Stomach (tissue), 9 donors: ENCODE data around the gene CEBPE. TPM values are rescaled to one million over a fixed set of nuclear protein-coding genes. Genes with fewer than 3 reads are reported as not detected.

Source experiments
- DNase-seq, 2 donors: peaks; one replicate each; pipeline versions ENCODE4 v3.0.0 to v3.0.0-alpha.2; 2013 to 2019
- H3K27ac ChIP-seq, 5 donors: fragments of 200-600 bp in 4 of 5; sonication (generic) in 4 of 5; one replicate each; pipeline ENCODE4 v1.5.1; 2013 to 2019; ENCODE audit warnings: mild to moderate bottlenecking in 1 of 5, moderate library complexity in 1 of 5
- H3K27me3 ChIP-seq, 3 donors: fragments of 200-600 bp; sonication (generic); one replicate each; pipeline ENCODE4 v1.5.1; 2017 to 2019; ENCODE audit warnings: mixed run types in 1 of 3
- H3K36me3 ChIP-seq, 4 donors: fragments of 200-600 bp; sonication (generic); 1 replicate in 3 of 4; 2 replicates in 1 of 4; pipeline ENCODE4 v1.5.1; 2016 to 2019
- H3K4me1 ChIP-seq, 4 donors: fragments of 200-600 bp; sonication (generic); one replicate each; pipeline ENCODE4 v1.5.1; 2016 to 2019
- H3K4me3 ChIP-seq, 4 donors: fragments of 200-600 bp; sonication (generic) in 3 of 4; one replicate each; pipeline ENCODE4 v1.5.1; 2016 to 2019; ENCODE audit warnings: mild to moderate bottlenecking in 1 of 4
- H3K9me3 ChIP-seq, 4 donors: fragments of 200-600 bp; sonication (generic); one replicate each; pipeline ENCODE4 v1.5.1; 2016 to 2019
- EP300 ChIP-seq: sonication (generic); formaldehyde crosslinking; IDR thresholded peaks from one replicate; pipeline ENCODE4 v1.6.1; 2017; ENCODE audit warnings: antibody characterized with exemption
- POLR2A ChIP-seq, 4 donors: fragments of 450-650 bp; IDR thresholded peaks; one replicate each; pipeline ENCODE4 v1.6.1; 2016; ENCODE audit warnings: antibody characterized with exemption in 4 of 4, control low read depth in 2 of 4, mild to moderate bottlenecking in 1 of 4, moderate library complexity in 1 of 4
- POLR2AphosphoS5 ChIP-seq, 3 donors: sonication (generic); formaldehyde crosslinking; IDR thresholded peaks; one replicate each; pipeline ENCODE4 v1.6.1; 2016; ENCODE audit warnings: antibody characterized with exemption in 3 of 3
- WGBS, 5 donors: extraction: QIAGEN DNeasy Blood & Tissue Kit in 3 of 5; methylation state at CpG; one replicate each; pipeline versions ENCODE4 v1.1.5 to v1.1.7; 2013 to 2018; 5-methylcytosine and 5-hydroxymethylcytosine counted together
- intact Hi-C: fragments of 100-400 bp; cut with DNase I; formaldehyde crosslinking; loops from one replicate; pipeline ENCODE4 v1.15.1; 2023; ENCODE audit warnings: low total_unique reads
- polyA plus RNA-seq, 3 donors: library from polyadenylated mRNA; stranded (reverse); fragments of 200-250 nt; gene quantifications; one replicate each; pipeline ENCODE4 v1.2.3, GENCODE V29; 2013
- total RNA-seq, 5 donors: library from RNA; depleted of rRNA; stranded (reverse); fragments of >200 nt; gene quantifications; one replicate each; pipeline versions ENCODE4 v1.1.0 to v1.2.3, GENCODE V29; 2014 to 2016
- TF ChIP-seq, protein P1 (sequence below), 7 experiments: fragments of 450-650 bp in 4 of 7; fragments of 200-600 bp in 3 of 7; sonication (generic) in 3 of 7; IDR thresholded peaks; one replicate each; pipeline ENCODE4 v1.5.1; 2016 to 2019; ENCODE audit warnings: antibody characterized with exemption in 7 of 7, control low read depth in 2 of 7, mild to moderate bottlenecking in 1 of 7
- donor health status: healthy with polysubstance abuse.
- donor health status: Bipolar disorder and iron deficiency.
- donor health status: healthy.

CEBPE gene
- total and polyA plus RNA-seq, 8 donors: 0.37 TPM; not detected in 7

DNA sequence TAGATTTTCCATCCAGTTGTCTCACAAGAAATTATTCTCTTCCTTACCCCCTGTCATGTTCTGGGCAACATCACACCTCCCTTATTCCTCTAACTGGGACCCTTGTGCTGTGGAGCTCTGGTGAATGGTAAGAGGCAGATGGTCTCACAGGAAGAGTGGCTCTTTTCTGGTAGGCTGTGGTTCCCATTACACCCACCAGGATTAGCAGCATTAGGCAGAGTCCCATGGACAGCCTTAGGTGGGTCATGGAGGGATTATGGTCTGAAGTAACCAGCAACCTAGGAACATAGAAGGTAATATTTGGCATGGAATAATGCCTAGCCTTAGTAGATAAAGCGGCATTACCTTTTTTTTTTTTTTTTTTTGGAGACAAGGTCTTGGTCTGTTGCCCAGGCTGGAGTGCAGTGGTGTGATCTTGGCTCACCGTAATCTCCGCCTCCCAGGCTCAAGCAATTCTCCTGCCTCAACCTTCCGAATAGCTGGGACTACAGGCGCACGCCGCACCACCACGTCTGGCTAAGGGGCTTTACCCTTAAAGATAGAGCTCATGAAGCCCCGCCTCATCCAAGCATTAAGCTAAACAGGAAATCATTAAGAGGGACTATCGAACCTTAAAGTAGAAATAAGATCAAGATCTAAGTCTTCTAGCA, 19.7 kb downstream of the CEBPE start:
- no peak for TF ChIP-seq EP300
- TF ChIP-seq POLR2AphosphoS5 (IDR thresholded peaks at IDR 0.05): no peak
- TF ChIP-seq, protein P1, sequence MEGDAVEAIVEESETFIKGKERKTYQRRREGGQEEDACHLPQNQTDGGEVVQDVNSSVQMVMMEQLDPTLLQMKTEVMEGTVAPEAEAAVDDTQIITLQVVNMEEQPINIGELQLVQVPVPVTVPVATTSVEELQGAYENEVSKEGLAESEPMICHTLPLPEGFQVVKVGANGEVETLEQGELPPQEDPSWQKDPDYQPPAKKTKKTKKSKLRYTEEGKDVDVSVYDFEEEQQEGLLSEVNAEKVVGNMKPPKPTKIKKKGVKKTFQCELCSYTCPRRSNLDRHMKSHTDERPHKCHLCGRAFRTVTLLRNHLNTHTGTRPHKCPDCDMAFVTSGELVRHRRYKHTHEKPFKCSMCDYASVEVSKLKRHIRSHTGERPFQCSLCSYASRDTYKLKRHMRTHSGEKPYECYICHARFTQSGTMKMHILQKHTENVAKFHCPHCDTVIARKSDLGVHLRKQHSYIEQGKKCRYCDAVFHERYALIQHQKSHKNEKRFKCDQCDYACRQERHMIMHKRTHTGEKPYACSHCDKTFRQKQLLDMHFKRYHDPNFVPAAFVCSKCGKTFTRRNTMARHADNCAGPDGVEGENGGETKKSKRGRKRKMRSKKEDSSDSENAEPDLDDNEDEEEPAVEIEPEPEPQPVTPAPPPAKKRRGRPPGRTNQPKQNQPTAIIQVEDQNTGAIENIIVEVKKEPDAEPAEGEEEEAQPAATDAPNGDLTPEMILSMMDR (IDR thresholded peaks at IDR 0.05): no peak
- no peak for TF ChIP-seq POLR2A (IDR thresholded peaks at IDR 0.05)
- 30 to 67% (median 44%) methylated on average over 8 to 10 of the region's 10 CpGs for WGBS, 5 donors
- Histone ChIP-seq H3K4me1 (peaks cover 19 to 41% (median 36%) of the 10 kb centered on the region in 4 donors), H3K27me3 (no peaks in the 10 kb centered on the region), H3K9me3 (no peaks in the 10 kb centered on the region), H3K36me3 (peaks cover 0 to 23% (median 22%) of the 10 kb centered on the region in 4 donors), H3K4me3 (no peak overlapping the region), H3K27ac (peak overlapping the region in 2 of 5 donors; percentile 16 to 21)
- intact Hi-C loops: no loop called here
- DNase-seq: peak in 1 of 2 donors; percentile 67

DNA sequence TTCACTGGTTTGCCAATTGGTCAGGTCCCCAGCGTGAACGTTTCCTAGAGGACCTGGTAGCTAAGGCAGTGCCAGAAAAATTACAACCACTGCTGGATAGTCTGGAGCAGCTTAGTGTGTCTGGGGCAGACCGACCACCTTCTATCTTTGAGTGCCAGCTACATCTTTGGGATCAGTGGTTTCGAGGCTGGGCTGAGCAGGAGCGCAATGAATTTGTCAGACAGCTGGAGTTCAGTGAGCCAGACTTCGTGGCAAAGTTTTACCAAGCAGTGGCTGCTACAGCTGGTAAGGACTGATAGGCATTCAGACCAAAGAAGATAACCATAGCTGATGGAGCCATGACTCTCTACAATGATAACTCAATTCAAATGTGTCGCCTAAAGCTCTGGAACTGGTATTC, 21.3 kb downstream of the CEBPE start:
- Histone ChIP-seq H3K9me3 (no peaks in the 10 kb centered on the region), H3K4me1 (peaks cover 28 to 55% (median 50%) of the 10 kb centered on the region in 4 donors), H3K4me3 (no peak overlapping the region), H3K36me3 (peaks cover 0 to 28% (median 26%) of the 10 kb centered on the region in 4 donors), H3K27me3 (no peaks in the 10 kb centered on the region), H3K27ac (no peak overlapping the region)
- DNase-seq: no peak
- 77 to 92% (median 87%) methylated on average over 7 of the region's 7 CpGs for WGBS, 5 donors
- intact Hi-C loops: no loop called here
- TF ChIP-seq, protein P1 (IDR thresholded peaks at IDR 0.05): no peak
- TF ChIP-seq POLR2A (IDR thresholded peaks at IDR 0.05): no peak
- TF ChIP-seq POLR2AphosphoS5 (IDR thresholded peaks at IDR 0.05): no peak
- TF ChIP-seq EP300: no peak

DNA sequence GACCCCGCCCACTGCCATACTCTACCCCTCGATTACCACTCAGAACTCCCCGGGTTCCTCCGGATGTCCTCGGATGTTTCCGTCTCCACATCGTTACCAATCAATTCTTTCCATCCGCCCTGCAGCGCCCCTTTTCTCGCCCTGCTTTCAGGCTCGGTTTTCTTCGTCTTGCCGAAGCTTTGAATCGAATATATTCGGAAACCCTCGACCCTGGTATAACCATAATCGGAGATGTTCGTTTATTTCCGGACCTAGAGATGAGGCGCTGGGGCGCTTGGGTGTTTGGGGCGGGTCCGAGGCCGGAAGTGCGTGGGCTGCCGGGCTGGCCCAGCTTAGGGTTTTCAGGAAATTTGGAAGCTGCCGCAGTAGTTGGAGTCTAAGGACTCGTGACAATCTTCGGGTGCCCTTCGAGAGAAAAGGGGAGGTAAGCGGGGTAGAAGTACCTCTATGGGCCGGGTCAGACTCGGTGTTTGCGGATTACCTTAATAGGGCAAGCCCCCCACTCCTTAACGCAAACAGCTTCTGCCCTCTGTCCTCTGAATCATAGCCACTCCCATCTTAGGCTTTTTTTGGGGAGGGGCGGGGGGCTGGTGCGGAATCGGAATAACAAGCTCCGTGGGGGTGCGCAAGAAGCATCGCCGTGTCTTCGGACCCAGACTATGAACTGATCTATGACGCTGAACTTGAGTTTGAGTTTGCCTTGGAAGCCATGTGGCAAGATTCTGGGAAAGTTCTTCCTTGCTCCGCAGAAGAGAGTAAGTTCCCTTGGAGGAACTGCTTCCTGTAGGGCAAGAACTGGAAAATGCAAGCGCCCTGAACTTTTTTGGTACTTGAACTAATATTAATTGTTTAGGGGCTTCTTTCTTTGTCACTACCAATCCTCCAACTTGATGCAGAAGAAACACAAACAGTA, 23.6 kb downstream of the CEBPE start, which contains the start of gene C14orf119:
Gene C14orf119 (plus strand): TSS at position 310 of the 913 bp plus-strand sequence. CDS start 2,154 bp downstream, outside the sequence.
- Histone ChIP-seq H3K4me1 (peaks cover 28 to 76% (median 60%) of the 10 kb centered on the region in 4 donors), H3K4me3 (peak within 1 kb of the TSS; percentile 66 to 96 (median 76)), H3K9me3 (no peaks in the 10 kb centered on the region), H3K27me3 (no peaks in the 10 kb centered on the region), H3K27ac (peak within 1 kb of the TSS; percentile 95 to 100 (median 99)), H3K36me3 (peaks cover 12 to 51% (median 49%) of the 10 kb centered on the region in 4 donors)
- intact Hi-C loops: no loop called here
- peak; percentile 100 for DNase-seq
- TF ChIP-seq POLR2AphosphoS5 (IDR thresholded peaks at IDR 0.05): peak; percentile 86 to 90 (median 88)
- TF ChIP-seq POLR2A (IDR thresholded peaks at IDR 0.05): peak in 2 of 4 donors; percentile 72 to 88
- TF ChIP-seq EP300: no peak
- TF ChIP-seq, protein P1 (IDR thresholded peaks at IDR 0.05): no peak
- WGBS, 5 donors: 0 to 1% (median 0%) methylated on average over 45 to 46 of the region's 46 CpGs

DNA sequence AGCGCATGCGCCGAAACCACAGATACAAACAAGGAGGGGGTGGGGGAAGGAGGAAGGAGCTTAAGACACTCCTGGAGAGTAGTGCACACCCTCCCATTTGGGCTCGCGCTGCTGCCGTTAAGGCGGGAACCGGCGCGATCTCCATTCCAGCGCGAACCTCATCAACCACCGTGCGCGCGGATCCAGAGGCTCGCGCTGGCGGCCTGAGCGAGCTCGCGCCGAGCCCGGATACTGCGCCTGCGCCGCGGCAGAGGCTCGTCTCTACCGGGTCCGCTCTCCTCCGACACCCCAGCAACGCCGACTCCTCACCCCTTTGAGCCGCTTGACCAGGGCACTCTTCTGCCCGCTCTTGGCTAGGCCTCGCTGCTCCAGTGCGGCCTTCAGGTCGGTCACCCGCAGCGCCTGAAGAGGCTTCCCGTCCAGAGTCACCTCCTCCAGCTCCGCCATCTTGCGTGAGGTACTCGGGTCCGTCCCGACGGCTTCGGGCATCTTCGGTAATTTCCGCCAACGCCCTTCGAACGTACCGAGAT, 24.3 kb downstream of the CEBPE start, which contains the start of gene ACIN1:
Gene ACIN1 (minus strand): TSS at position 471 of the 530 bp plus-strand sequence. CDS start 24 bp downstream, at position 447.
- TF ChIP-seq POLR2A (IDR thresholded peaks at IDR 0.05) (no peak), POLR2AphosphoS5 (IDR thresholded peaks at IDR 0.05) (peak in 2 of 3 donors; percentile 75 to 90), EP300 (no peak)
- TF ChIP-seq, protein P1 (IDR thresholded peaks at IDR 0.05): no peak
- H3K4me3 ChIP-seq: peak within 1 kb of the TSS; percentile 66 to 96 (median 76)
- H3K27ac ChIP-seq: peak within 1 kb of the TSS; percentile 95 to 100 (median 99)
- H3K9me3 ChIP-seq: no peaks in the 10 kb centered on the region
- 0 to 1% (median 0%) methylated on average over 15 to 55 of the region's 55 CpGs for WGBS, 5 donors
- intact Hi-C loops: no loop called here
- H3K4me1 ChIP-seq: peaks cover 27 to 72% (median 58%) of the 10 kb centered on the region in 4 donors
- H3K36me3 ChIP-seq: peaks cover 19 to 59% (median 57%) of the 10 kb centered on the region in 4 donors
- no peaks in the 10 kb centered on the region for H3K27me3 ChIP-seq
- peak; percentile 75 to 94 for DNase-seq
